A549 (cell line): ENCODE results near the gene CPZ.

Source experiments
- ATOH8 ChIP-seq: fragments of 250-450 bp; sonication (Bioruptor Pico); IDR thresholded peaks from 2 replicates; pipeline ENCODE4 v1.5.0; 2020; ENCODE audit warnings: low read depth, mild to moderate bottlenecking, moderate library complexity
- CTCF ChIP-seq: fragments of >200 bp; sonication (Bioruptor Twin); formaldehyde crosslinking; IDR thresholded peaks from 3 replicates; pipeline ENCODE4 v1.5.1; 2016
- EP300 ChIP-seq, 2 experiments: fragments of >200 bp; sonication (Bioruptor Twin); formaldehyde crosslinking; IDR thresholded peaks; 2 replicates in 1 of 2; 3 replicates in 1 of 2; pipeline ENCODE4 v1.6.1; 2016 to 2017
- NR3C1 ChIP-seq: fragments of >200 bp; sonication (Bioruptor Twin); formaldehyde crosslinking; IDR thresholded peaks from 3 replicates; pipeline ENCODE4 v1.6.1; 2017
- POLR2A ChIP-seq: IDR thresholded peaks from 2 replicates; pipeline ENCODE4 v1.6.1; 2012; ENCODE audit warnings: mild to moderate bottlenecking, low read length
- REST ChIP-seq: fragments of 200-600 bp; sonication (generic); IDR thresholded peaks from 2 replicates; pipeline ENCODE4 v1.6.1; 2016; ENCODE audit warnings: antibody characterized with exemption, mild to moderate bottlenecking, moderate library complexity
- SREBF2 ChIP-seq: fragments of 450-650 bp; IDR thresholded peaks from 2 replicates; pipeline ENCODE4 v1.6.1; 2014; ENCODE audit warnings: mild to moderate bottlenecking, moderate library complexity
- USF2 ChIP-seq: fragments of 450-650 bp; IDR thresholded peaks from 2 replicates; pipeline ENCODE4 v1.6.1; 2014; ENCODE audit warnings: antibody characterized with exemption

- TF ChIP-seq NR3C1 (no peak), SREBF2 (no peak), ATOH8 (CRISPR knock-in tag) (no peak), CTCF (no peak), USF2 (no peak), REST (no peak), EP300 (IDR thresholded peaks at IDR 0.05) (no peak), POLR2A (no peak)
Observed at GRCh38 chr4:8552024-8552423, 40.5 kb upstream of the CPZ start.
